ENCODE results near the gene CMTM6. TPM values are rescaled to one million over a fixed set of nuclear protein-coding genes. Genes with fewer than 3 reads are reported as not detected.

Gene CMTM6
- total RNA-seq, 2 donors from 2014 or later = 38.1 to 72.7 TPM

Other genes starting within 250 kb of the CMTM6 start
- gene CMTM7, start 111.0 kb downstream of the CMTM6 start, total RNA-seq = 10 to 100 TPM; 34.2 to 59.9 TPM
- gene DYNC1LI1, start 68.0 kb upstream of the CMTM6 start, total RNA-seq = 10 to 100 TPM; 27.8 to 36.3 TPM
- gene CNOT10, start 182.3 kb upstream of the CMTM6 start, total RNA-seq = 10 to 100 TPM; 56.8 to 60.2 TPM